A172 (cell line): Measurements from ENCODE around the gene GNAI2. TPM values are rescaled to one million over a fixed set of nuclear protein-coding genes. Genes with fewer than 3 reads are reported as not detected.

Experiments
- DNase-seq: peaks from one replicate; pipeline ENCODE4 v3.0.0-alpha.2; 2015; ENCODE audit warnings: low spot score
- total RNA-seq: library from RNA; depleted of rRNA; stranded (reverse); fragments of >200 nt; shearing (Covaris generic); gene quantifications from 2 replicates; pipeline ENCODE4 v1.2.3, GENCODE V29; 2014; rRNA removed

The GNAI2 gene
- total RNA-seq, 1 experiment from 2014 or later = 247 TPM

DNA sequence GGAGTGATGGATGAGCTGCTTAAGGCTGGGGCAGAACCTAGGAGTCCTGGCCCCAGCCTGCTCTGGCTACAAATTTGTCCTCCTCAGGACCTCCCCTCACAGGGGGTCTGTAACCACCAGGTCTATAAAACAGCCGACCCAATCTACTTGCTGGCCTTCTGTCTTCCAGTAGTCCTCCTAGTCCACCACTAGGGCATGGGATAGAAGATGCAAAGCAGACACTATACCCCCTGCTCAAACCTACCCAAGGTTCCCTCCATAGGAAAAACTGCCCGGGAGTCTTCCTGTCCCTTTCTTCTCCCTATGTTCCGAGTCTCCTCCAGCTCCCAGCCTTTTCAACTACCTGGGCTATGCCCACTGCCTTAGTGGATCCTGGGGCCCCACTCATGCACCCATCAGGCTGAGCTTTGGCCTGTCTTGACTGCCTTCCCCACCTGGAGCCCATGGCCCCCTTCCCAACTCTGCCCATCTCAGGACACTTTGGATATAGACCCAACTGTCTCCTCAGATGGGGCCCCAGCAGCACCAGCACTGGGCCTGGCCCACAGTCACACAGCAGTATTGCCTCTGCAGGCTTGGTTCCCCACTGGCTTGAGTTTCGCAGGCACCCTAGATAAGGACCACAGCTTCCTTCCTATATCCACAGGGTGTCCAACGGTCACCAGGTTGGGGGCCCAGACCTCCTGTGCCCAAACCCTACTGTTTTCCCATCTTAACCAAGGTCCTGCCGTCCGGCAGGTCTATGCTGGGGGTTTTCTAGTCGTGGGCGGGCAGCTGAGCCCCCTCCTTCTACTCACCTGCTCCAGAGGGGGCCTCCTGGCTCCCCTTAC is 62.1 kb downstream of the GNAI2 start:
- DNase-seq = no peak

DNA sequence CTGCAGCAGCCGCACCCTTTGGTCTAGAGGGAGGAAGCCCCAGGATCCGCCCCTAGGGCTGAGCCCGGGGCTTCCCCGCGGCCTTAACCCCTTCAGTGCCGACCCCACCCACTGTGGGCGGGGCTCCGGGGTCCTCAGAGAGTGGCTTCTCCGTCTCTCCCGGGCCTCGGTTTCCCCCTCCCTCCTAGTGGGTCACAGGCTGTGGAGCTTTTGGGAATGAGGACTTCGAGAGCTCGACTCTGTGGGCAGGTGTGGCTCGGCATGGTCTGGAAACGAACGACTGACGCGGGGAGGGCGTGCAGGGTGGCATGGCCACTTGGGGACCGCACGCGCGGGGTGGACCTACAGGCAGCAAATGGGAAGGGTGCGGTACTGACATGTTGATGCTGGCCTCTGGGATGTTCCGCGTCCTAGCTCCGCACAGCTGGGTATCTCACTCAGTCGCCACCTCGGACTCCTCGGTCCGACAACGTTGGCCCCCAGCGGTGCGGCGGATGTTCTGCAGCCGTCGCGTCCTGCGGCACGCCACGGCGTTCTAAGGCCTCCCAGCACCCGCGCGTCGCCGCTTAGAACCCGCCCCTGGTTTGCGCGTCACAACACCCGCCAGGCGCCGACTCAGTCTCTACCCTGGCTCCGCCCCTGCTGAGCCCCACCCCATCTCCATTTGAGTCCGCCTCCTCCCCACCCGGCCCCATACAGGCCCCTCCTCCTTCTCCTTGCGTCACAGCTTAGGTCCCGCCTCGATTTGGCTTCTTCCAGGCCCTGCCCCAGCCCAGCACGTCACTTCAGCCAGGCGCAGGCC is 63.0 kb downstream of the GNAI2 start, which contains the start of the genes HYAL3 and NAA80:
Gene HYAL3, minus strand, starts transcription at position 570 of the 802 bp plus-strand sequence. CDS start 3,803 bp downstream, outside the sequence.
Gene NAA80, minus strand, starts transcription at position 570 of the 802 bp plus-strand sequence. CDS start 1,942 bp downstream, outside the sequence.
- peak; percentile 96 for DNase-seq

DNA sequence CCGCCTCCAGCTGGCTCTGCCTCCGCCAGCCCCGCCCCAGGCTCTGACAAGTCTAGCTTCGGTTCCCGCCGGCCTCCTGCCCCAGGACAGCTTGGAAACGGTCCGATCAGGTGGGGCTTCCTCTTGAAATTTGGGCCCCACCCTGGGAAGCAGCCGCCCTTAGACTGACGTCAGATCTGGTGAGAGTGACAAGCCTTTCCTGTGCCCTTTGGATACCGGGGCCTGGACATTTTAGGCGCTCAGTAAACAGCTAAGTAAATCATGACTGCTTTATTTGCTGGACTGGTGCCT is 63.6 kb downstream of the GNAI2 start:
- DNase-seq = no peak

DNA sequence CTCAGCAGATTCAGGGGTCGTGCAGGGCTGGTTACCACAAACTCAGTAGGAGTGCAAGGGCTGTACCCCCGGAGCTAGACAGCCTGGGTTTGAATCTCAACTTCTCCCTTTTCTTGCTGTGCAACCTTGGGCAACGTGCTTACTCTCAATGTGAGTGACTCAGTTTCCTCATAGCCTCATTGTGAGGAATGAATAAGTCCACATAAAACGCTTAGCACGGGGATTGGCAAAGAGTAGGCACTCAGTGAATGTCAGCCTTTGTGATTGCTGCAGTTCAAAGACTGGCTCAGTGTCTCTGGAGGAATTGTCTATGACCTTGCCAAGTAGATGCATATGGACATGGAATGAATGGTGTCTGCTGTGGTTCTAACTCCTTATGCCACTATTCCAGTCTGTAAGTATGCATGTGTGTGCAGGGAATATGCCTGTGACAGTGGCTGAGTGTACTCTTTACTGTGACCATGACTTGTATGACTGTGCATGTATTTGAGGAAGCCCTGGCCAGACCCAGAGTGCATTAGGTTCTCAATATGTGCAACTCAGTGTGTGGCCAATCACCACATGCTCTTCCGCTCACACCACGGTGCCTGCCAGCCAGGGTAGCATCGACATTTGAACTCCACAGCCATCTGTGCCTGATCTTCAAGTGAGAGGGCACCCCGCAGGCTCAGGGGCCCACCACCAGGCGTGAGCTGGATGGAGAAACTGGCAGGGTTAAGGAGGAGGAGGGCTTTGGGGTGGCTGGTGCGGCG is 64.1 kb downstream of the GNAI2 start:
- no peak for DNase-seq

DNA sequence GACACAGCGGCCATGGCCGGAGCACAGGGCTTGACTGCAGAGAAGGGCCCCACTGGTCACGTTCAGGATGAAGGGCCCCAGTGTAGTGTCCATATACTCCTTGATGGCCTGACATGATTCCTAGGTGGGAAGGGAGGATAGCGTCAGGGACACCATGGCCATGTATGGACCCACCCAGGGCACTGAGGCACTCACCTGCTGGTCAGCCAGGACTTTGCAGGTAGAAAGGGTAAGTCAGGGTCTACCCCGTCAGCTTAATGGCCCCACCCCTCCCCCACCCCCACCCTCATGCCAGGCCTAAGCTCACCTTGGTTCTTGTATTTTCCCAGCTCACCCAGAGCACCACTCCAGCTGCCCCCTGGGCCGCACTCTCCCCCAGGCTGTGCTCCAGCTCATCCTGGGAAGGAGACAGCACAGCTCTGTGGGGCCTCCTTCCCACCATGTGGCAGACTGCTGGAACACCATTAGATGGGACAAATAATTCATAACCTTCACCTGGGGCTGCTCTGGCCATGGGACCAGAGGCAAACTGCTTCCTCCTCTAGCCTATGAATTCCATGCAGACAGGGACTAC is 64.8 kb downstream of the GNAI2 start:
- no peak for DNase-seq

DNA sequence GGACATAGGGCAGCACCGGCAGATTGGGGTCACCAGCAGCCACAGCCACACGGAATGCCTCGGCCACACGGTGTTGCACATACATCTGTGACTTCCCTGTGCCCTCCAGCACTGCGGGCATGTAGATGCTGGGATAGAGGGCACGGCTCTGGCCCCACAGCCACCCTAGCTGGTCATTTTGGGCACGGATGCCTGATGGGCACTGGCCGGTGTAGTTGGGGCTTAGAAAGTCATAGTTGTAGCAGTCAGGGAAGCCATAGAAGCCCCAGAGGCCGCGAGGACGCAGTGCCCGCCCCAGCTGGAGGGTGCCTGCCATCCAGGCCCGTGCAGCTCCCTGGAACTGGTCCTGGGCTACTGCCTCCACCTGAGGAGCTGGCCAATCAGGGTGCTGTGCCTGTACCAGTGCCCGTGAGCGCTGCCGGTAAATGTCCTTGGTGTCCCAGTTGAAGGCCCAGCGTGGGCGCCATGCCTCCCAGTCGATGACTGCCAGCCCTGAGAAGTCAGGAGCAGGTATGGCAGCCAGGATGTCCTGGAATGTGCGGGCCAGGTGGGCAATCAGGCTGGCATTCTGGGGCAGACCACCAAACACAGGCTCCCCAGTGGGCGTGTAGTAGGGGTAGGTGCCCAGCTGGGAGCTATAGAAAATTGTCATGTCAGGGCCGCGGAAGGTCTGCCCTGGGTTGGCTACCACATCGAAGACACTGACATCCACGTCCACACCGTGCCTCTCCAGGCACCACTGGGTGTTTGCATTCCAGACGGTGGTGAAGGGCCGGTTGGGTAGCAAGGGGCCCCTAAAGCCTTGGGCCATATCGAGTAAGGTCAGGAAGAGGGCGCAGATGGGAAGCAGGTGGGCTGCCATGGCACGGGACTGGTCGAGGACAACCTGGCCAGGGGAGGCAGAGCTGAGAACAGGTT is 66.3 kb downstream of the GNAI2 start:
- no peak for DNase-seq

DNA sequence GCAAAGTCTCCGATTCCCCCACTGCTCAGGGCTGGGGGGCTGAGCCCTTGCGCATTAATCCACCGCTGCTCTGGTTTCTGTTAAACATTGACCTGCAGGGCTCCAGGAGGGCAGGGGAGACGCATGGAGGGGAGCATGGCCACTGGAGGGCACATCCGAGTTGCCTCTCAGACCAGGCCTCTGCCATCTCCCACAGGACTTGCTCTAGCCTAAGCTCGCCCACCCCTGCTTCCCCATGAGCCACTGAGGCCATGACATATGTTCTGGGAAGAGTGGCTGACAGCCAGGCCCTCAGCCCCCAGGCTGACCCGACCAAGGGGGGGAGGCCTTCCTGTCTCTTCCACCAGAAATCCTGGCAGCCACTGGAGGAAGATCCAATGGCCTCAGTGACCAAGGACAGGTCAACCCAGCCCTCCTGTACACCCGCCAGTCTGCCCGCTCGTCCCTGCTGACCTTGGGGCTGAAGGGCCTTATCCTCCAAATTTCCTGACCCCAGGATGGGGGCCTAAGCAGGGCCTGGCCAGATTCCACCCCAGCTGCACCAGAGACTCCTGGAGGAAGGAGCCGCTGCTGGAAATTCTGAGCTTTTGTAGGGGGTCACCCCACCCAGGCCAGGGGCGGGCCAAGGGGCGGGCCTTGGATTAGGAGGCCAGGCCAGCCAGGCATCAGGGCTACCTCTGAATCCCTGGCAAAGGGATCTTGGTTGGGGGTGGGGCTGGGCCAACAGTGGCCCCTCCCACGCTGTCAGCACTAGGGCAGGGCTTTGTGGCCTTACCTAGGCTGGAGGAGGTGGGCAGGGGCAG is 67.2 kb downstream of the GNAI2 start, which contains the start of gene HYAL1:
Gene HYAL1, minus strand, starts transcription at position 562 of the 803 bp plus-strand sequence. CDS start 618 bp downstream, outside the sequence.
- no peak for DNase-seq

DNA sequence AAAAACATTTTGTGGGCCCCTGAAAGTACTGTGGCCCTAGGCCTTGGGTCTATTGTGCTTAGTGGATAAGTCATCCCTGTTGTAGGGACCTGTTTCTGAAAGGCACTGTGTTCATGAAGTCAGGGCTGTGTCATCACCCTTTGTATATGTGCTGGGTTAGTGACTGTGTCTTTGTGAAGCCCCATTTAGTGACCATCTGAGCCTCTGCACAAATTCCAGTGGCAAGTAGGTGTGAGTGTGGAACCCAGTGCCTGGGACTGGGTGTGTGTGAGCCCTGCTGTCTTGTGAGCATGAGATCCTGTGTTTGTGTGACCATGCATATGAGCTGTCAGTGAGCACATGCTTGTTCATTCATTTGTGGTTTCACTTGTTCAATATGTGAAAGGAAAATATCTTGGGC is 68.6 kb downstream of the GNAI2 start:
- DNase-seq = no peak

Other genes with a start within 250 kb of the GNAI2 start
- 53.7 and 79.1 TPM in 2 replicates for gene RBM5, start 147.3 kb upstream of the GNAI2 start, total RNA-seq
- 3.5 and 11.1 TPM in 2 replicates for gene SEMA3F, start 80.9 kb upstream of the GNAI2 start, total RNA-seq
- not detected in 2 replicates for gene GNAT1, start 44.6 kb upstream of the GNAI2 start, total RNA-seq
- 0.74 TPM in 1 of 2 replicates, not detected in the other for gene SLC38A3, start 30.9 kb upstream of the GNAI2 start, total RNA-seq
- 22.9 and 26.3 TPM in 2 replicates for gene SEMA3B, start 32.9 kb downstream of the GNAI2 start, total RNA-seq
- gene LSMEM2, start 42.9 kb downstream of the GNAI2 start, total RNA-seq = not detected in 2 replicates
- 120 and 129 TPM in 2 replicates for gene IFRD2, start 56.2 kb downstream of the GNAI2 start, total RNA-seq
- gene HYAL3, start 63.2 kb downstream of the GNAI2 start, total RNA-seq = 7.5 and 9.7 TPM in 2 replicates
- 8.5 and 13.1 TPM in 2 replicates for gene NAA80, start 63.2 kb downstream of the GNAI2 start, total RNA-seq
- 0.72 and 2.3 TPM in 2 replicates for gene HYAL1, start 67.4 kb downstream of the GNAI2 start, total RNA-seq
- gene HYAL2, start 86.5 kb downstream of the GNAI2 start, total RNA-seq = 113 TPM in 2 replicates
- 30.6 and 34.3 TPM in 2 replicates for gene TUSC2, start 92.0 kb downstream of the GNAI2 start, total RNA-seq
- 12.9 and 16.9 TPM in 2 replicates for gene RASSF1, start 104.6 kb downstream of the GNAI2 start, total RNA-seq
- gene ZMYND10, start 109.5 kb downstream of the GNAI2 start, total RNA-seq = 0.09 and 0.62 TPM in 2 replicates
- 23.1 and 24.8 TPM in 2 replicates for gene NPRL2, start 114.6 kb downstream of the GNAI2 start, total RNA-seq
- gene CYB561D2, start 114.7 kb downstream of the GNAI2 start, total RNA-seq = 46.9 and 53.7 TPM in 2 replicates
- gene TMEM115, start 123.3 kb downstream of the GNAI2 start, total RNA-seq = 57.3 and 58.9 TPM in 2 replicates